K562 (cell line): ENCODE data around the gene SYNGR3. TPM values are rescaled to one million over a fixed set of nuclear protein-coding genes. Genes with fewer than 3 reads are reported as not detected.

ENCODE experiments used
- ARHGAP35 ChIP-seq: fragments of 450-650 bp; IDR thresholded peaks from 2 replicates; pipeline ENCODE4 v1.6.1; 2018; ENCODE audit not compliant: partially characterized antibody
- CTCF ChIP-seq, 3 experiments: IDR thresholded peaks in 2 of 3; conservative IDR thresholded peaks in 1 of 3; 2 replicates each; pipeline ENCODE4 v1.5.1; 2011 to 2012; ENCODE audit warnings: low read length in 3 of 3, mild to moderate bottlenecking in 3 of 3, control low read depth in 2 of 3, improper control_type of control experiment in 1 of 3, inconsistent platforms in 1 of 3, low read depth in 1 of 3, mixed read lengths in 1 of 3, moderate library complexity in 1 of 3; ENCODE audit not compliant: insufficient read depth in 2 of 3
- ILK ChIP-seq: fragments of 450-650 bp; IDR thresholded peaks from 2 replicates; pipeline ENCODE4 v1.6.1; 2016; ENCODE audit warnings: missing genetic modification characterization, low read depth, mild to moderate bottlenecking, missing compliant biosample characterization, moderate library complexity, borderline replicate concordance
- NFRKB ChIP-seq: fragments of 450-650 bp; IDR thresholded peaks from 2 replicates; pipeline ENCODE4 v1.6.1; 2016; ENCODE audit warnings: low read depth
- POLR3G ChIP-seq: IDR thresholded peaks from 2 replicates; pipeline ENCODE4 v1.6.1; 2011; ENCODE audit not compliant: insufficient read length, insufficient replicate concordance; ENCODE audit errors: extremely low read depth
- RBBP5 ChIP-seq: fragments of 200-600 bp; sonication (generic); IDR thresholded peaks from 2 replicates; pipeline ENCODE4 v1.6.1; 2012; ENCODE audit warnings: borderline replicate concordance, mild to moderate bottlenecking, low read length, control low read depth, inconsistent platforms; ENCODE audit not compliant: insufficient read depth, poor library complexity, severe bottlenecking
- TEAD1 ChIP-seq, 2 experiments: fragments of 450-650 bp in 1 of 2; sonication (generic) in 1 of 2; formaldehyde crosslinking; IDR thresholded peaks; 2 replicates each; pipeline versions ENCODE4 v1.4.0 to v1.8.0; 2020 to 2022; ENCODE audit warnings: mild to moderate bottlenecking in 2 of 2, missing genetic modification reagents in 1 of 2
- TGIF2 ChIP-seq: sonication (generic); formaldehyde crosslinking; IDR thresholded peaks from 2 replicates; pipeline ENCODE4 v1.8.1; 2022; ENCODE audit warnings: mild to moderate bottlenecking, missing genetic modification reagents, moderate library complexity
- polyA plus RNA-seq, 8 experiments: library from polyadenylated mRNA; depleted of rRNA in 4 of 8; stranded (reverse) in 5 of 8; unstranded in 3 of 8; fragments of >200 nt; fragmentation: Nextera tagmentation in 2 of 8; fragmentation: Illumina TruSeq in 1 of 8; extraction: Ambion mirVana in 2 of 8; extraction: Trizol in 1 of 8; gene quantifications; 2 replicates each; pipeline versions ENCODE4 v1.2.1 to v1.2.3, GENCODE V29; 2011 to 2014; ENCODE audit warnings: inconsistent platforms in 1 of 8, missing spikeins in 1 of 8
- total RNA-seq, 7 experiments: library from RNA; depleted of rRNA in 6 of 7; stranded (reverse); fragments of >200 nt in 6 of 7; fragmentation: Illumina TruSeq in 2 of 7; extraction: Trizol in 2 of 7; gene quantifications; 2 replicates each; pipeline versions ENCODE4 v1.2.1 to v1.2.3, GENCODE V29; 2011 to 2021; ENCODE audit warnings: low replicate concordance in 1 of 7
- TF ChIP-seq, protein P1 (sequence below), 2 experiments: fragments of 200-800 bp in 1 of 2; sonication (Bioruptor generic) in 1 of 2; sonication (generic) in 1 of 2; formaldehyde crosslinking in 1 of 2; IDR thresholded peaks in 1 of 2; conservative IDR thresholded peaks in 1 of 2; 2 replicates each; pipeline versions ENCODE4 v1.5.0 to v1.6.1; 2016 to 2020; ENCODE audit warnings: missing compliant biosample characterization in 1 of 2, missing genetic modification characterization in 1 of 2, missing genetic modification reagents in 1 of 2

The SYNGR3 gene
- total and polyA plus RNA-seq, 9 of the 15 experiments (the other 6 are each of a cell fraction or from before 2014, with no cell fraction given) = 3.7 to 69.2 (median 36.3) TPM

DNA sequence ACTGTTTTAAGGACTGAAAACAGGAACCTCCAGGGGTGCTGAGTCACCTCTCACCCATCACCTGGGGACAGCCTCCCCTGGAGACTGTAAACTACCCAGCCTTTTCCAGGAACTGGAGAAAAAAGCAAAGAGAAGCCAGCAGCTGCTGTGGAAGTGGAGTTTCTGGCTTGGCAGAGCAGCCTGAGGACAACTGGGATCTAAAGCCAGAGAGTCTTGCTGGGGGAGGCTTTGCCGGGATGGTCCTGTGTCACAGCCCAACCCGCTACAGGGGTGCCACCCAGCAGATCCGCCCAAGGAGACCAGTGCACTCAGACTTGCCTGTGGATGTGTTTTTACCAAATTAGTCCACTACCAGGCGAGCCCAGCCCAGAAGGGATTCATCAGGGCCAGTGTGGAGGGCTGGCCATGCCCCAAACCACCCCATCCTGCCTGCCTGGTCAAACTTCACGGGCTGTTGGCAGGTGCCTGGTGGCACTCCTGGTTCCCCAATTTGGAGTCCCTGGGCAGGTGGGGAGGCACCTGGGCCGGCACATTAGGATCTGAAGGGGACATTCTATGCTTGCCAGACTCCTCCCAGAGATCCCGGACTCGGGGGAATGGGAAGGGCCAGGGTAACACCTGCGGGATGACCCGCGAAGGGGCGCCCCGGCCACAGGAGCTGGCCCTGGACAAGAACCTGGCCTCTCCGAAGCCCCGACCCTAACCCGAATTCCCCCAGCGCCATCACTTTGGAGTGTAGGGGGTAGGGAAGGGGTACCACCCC is 47.5 kb upstream of the SYNGR3 start (continued):
- no peak for TF ChIP-seq CTCF (IDR thresholded peaks at IDR 0.05 in 2 of 3, conservative IDR thresholded peaks at IDR 0.05 in 1 of 3; ENCODE audit: insufficient read depth in 2 of 3, low read depth in 1 of 3, low read length in 3 of 3)
- TF ChIP-seq TGIF2 = no peak
- TF ChIP-seq TEAD1 (CRISPR knock-in tag; IDR thresholded peaks at IDR 0.05) = no peak
- no peak for TF ChIP-seq POLR3G
- TF ChIP-seq, protein P1, sequence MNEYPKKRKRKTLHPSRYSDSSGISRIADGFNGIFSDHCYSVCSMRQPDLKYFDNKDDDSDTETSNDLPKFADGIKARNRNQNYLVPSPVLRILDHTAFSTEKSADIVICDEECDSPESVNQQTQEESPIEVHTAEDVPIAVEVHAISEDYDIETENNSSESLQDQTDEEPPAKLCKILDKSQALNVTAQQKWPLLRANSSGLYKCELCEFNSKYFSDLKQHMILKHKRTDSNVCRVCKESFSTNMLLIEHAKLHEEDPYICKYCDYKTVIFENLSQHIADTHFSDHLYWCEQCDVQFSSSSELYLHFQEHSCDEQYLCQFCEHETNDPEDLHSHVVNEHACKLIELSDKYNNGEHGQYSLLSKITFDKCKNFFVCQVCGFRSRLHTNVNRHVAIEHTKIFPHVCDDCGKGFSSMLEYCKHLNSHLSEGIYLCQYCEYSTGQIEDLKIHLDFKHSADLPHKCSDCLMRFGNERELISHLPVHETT (CRISPR knock-in tag; conservative IDR thresholded peaks at IDR 0.05 in 1 of 2, IDR thresholded peaks at IDR 0.05 in 1 of 2) = 0 out of 4 replicates have a peak, but pooled peaks of 1 of the 2 experiments have one; percentile 22
- TF ChIP-seq ARHGAP35 = no peak
- TF ChIP-seq ILK = no peak
- TF ChIP-seq RBBP5 = no peak
- no peak for TF ChIP-seq NFRKB
- TF ChIP-seq, all 486 proteins: peak for 49
